Colon (tissue), 2 donors: ENCODE results near the gene GUK1.
A peak's percentile ranks its signal among the peaks of the same experiment; 100 is the strongest.
"Not testable (repeated sequence)": the region's sequence is repeated elsewhere in the genome, so short reads cannot be mapped to it uniquely, and the experiment has no call there.

Experiments
- FAIRE-seq: peaks from 2 replicates; lab custom pipeline; 2012; peaks lifted over from hg19 to GRCh38; lab: Jason Lieb, UNC
- donor health status: control.
- donor health status: control.

The GUK1 gene

DNA sequence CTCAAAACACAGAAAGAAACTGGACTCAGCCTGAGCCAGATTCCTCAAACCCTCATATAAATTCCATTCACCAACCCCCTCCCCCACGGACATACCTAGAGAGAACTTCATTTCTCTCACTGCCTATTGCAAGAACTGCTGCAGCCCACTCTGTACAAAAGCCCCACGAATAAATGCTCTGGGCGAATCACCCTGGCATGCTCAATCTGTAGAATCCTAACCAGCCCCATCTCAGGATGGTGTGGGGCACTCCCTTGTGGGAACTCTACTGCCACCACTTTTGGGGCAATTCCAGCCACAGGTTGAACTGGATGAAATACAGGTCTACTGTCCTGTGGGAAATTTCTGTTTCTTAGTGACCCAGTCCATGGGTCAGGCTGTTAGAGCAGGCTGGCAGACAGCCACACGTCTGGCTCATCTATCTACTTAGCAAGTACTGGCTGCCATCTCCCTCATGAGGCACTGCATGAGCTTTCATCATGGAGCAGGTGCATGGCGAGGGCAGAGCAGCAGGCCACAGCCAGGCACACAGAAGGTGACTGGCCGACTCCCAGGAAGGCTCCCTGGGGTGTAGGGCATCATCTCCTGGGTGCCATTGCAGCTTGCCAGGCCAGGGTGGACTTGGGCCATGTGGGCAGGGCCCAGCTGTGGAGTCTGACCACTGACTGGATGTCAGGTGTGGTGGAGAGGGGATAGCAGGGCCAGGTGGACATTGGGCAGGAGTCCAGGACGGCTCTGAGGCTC is 35.4 kb upstream of the GUK1 start:
- no peak for FAIRE-seq

DNA sequence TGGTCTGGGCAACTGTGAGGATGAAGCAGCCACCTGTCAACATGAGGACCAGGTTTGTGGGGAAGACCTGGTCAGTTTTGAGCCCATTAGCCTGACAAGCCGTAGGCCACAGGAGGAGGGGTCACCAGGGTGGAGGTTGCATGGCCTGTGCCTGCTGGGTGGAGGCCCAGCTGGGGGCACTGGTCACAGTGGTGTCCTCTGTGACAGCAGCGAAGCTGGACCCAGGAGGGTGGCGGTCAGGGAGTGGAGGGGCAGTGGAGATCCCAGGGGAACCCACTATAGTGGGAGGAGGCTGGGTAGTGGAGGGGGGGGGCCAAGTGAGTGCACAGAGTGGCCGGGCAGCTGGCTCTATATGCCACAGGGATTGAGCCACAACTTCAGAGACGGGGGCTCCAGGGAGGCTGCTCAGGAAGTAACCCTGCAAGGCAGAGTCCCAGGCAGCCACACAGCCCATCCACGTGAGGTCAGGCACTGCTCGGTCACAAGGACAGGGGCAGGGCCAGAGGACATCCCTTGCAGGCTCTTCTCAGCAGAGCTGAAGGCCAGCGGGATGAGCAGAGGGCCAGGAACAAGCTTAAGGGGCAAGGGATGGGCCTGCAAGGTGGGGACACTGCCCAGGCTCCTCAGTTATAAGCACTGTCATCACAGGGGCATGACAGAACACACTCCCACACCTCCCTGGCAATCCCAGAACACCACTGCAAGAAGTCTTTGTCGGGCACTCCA is 34.6 kb upstream of the GUK1 start:
- FAIRE-seq: no peak

DNA sequence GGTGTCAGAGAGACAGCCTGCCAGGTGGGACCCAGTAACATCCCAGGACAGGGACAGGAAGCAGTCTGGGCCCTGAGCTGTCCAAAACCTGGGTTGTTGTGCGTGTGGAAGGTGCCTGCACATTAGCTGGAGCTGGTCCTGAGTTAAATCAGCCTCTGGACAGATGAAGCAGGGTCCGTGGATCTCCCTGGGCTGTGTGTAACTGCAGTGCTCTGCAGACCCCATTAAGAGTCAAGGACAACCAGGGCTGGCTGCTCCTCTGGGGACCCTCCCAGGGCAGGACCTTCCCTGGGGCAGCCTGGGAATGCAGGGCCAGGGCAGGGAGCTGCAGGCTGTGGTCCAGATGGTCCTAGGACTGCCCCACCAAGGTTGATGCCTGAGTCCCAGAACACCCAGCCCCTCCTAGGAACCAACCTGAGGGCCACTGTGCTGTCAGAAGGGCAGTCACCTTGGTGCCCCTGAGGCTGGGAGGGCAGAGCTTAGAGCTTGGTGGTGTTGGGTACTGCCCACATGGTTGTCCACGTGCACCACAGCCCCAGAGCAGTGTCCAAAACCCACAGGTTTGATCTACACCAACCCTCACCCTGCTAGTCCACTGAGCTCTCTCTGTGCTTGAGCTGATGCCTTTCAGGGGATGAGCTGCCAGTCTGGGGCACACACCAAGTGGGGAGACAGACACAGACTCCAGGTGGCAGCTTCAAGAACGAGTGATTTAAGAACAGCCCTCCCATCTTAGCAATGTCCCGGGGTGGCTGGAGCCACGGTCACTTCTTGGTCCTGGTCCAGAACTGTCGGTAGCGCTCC is 33.9 kb upstream of the GUK1 start:
- no peak for FAIRE-seq

DNA sequence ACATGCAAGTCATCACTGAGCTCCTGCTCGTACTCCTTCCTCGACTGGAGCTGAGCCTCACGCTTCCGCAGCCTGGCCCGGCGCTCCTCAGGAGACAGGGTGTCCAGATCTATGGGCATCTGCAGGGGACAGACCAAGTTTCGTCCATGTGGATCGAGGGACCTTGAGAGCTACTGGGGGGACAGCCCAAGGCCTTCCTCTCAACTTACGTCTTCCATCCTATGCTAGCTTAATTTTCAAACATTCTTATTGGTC is 33.4 kb upstream of the GUK1 start:
- no peak for FAIRE-seq

DNA sequence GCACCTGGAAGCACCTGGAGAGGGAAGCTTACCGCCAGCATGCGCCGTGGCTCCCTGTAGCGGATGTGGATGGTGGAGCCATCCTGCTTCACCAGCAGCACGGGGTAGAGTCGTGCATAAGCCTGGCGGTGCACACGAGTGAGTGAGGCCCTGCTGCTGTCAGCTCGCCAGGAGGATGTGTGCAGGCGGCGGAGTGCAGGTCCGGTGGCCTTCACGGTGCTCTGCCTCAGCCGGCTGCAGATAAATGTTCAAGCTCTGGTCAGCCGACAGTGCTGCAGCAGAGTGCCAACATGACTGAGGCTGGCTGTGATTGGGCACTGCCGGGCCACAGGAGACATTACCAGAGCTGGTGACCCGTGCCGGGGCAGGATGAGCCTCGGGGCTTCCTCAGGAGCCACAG is 32.4 kb upstream of the GUK1 start:
- FAIRE-seq: no peak

DNA sequence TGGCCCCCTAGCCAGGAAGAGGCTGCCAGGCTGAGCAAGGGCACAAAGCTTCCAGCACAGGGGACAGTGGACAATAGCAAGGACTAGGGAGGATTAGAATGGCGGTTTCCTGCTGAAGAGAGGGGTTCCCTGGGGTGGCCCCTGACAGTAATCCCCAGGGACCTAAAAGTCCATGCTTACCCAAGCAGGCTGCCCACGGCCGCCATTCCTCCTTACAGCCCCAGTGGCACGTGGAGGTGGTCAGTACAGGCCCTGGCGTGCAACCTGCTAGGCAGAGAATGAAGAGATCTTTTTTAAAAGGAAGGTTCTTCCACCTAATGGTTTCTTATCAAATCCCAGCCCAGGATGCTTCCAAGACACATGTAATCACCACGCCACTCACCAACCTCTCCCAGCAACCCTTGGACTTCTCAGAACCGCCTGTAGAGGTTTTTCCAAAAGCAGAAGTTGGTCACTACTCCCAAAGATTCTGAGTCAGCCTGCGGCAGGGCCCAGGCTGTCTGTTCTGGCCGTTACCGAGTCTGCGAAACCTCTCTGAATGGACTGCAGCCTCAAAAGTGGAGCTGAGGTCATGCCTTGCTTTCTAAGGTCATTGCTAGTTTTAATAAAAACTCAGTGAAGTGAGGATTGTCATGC is 31.9 kb upstream of the GUK1 start:
- FAIRE-seq: no peak

DNA sequence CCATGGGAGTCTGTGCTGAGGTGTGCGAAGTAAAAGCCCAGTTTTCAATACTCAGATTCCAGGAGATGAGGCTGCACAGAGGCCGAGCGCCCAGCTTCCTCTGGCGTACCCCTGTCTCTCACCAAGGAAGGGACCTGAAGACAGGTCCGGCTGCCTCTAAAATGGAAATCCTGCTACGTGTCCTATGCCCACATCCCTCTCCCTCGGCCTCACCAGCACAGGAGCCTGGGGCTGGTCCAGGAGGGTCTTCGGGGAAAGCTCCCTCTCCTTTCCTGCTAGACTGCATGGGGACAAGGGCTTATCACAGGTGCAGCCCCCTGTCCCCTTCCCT is 31.4 kb upstream of the GUK1 start:
- no peak for FAIRE-seq

DNA sequence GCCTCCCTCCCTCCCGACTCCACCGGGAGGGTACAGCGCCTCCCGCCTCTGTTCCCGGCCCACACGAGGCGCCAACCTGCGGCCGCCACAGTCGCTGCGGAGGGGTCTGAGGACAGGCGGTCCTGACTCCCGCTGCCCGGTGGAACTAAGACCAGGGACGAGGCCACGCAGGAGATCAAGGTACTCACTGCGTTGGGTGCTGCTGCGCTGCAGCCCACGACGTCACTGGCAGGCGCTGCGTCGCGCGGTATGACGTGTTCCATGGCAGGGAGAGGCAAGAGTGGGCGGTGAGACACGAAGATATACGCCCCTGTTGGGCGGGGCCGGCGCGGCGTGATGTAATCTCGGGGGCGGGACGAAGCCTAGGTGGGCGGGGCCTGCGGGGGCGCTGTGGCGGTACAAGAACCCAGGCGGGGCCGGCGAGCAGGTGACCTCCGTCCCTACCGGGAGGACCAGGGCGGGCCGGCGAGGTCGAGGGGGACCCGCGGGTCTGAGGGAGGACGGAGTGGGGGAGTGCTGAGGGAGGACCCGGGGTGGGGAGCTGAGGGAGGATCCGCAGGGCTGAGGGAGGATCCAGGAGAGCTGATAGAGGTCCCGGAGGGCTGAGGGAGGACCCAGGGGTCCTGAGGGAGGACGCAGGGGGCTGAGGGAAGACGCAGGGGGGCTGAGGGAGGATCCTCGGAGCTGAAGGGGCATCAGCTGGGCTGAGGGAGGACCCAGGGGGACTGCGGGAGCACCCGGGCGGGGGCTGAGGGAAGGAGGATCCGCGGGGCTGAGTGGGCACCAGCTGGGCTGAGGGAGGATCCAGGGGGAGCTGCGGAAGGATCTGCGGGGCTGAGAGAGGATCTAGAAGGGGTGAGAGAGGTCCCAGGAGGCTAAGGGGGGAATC is 30.8 kb upstream of the GUK1 start, which contains the start of gene MRPL55:
Gene MRPL55, minus strand, starts transcription at position 227 of the 889 bp plus-strand sequence. CDS start 1,039 bp downstream, outside the sequence.
- FAIRE-seq: no peak

DNA sequence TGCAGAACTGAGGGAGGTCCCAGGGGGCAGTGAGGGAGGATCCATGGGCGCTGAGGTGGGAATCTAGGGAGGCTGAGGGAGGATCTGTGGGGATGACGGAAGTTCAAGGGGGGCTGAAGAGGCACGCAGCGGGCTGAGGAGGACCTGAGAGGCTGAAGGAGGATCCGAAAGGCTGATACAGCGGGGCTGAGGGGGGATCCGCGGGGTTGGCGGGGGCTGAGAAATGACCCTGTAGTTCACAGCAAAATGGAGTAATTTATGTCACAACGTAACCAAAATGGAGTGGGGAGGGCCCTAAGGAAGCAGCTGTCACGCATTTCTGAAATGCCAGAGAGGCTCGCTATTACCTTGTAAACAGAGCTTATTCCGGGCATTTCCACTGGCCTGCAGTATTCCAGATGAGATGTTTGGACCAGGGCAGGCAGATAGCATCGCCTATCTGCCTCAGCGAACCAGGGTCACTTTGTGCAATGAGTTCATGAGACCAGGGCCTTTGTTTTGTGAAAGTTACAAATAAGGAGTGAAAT is 30.1 kb upstream of the GUK1 start:
- FAIRE-seq: no peak

DNA sequence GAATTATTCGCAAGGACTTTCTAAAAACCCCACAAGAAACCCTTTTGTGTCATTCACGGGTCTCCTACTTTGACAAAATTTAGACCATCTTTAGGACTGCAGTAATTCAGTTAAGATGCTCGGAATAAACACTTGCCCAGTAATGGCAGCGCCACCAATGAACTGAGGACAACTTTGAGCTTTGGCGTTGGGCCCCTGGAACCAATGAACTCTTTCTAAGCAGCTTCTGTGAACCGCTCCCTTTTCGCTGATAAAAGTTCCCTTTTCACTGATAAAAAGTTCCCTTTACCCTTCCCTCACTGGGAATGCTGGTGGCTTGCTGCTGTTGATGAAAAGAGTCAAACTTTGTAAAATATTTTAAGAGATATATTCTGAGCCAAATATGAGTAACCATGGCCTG is 29.5 kb upstream of the GUK1 start:
- no peak for FAIRE-seq

DNA sequence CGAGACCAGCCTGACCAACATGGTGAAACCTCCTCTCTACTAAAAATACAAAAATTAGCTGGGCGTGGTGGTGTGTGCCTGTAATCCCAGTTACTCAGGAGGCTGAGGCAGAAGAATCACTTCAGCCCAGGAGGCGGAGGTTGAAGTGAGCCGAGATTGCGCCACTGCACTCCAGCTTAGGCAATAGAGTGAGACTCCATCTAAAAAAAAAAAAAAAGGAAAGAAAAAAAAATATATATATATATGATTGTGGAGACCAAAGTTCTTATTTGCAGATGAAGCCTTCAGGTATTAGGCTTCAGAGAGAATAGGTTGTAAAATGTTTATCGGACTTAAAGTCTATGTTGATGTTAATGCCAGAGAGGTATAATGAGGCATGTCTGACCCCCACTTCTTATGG is 28.8 kb upstream of the GUK1 start:
- not testable (repeated sequence) for FAIRE-seq

DNA sequence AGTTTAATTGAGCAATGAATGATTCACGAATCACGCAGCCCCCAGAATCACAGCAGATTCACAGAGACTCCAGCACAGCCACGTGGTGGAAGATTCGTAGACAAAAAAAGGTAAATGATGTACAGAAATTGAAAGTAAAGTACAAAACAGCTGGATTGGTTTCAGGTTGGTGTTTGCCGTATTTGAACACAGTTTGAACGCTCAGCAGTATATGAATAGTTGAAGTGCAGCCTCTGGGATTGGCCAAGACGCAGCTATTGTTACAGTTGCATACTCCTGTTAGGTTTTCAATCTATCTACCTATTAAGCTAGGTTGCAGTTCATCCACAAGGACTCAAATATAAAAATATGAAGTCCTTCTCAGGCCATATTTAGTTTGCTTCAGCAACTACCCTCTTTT is 27.9 kb upstream of the GUK1 start:
- no peak for FAIRE-seq

DNA sequence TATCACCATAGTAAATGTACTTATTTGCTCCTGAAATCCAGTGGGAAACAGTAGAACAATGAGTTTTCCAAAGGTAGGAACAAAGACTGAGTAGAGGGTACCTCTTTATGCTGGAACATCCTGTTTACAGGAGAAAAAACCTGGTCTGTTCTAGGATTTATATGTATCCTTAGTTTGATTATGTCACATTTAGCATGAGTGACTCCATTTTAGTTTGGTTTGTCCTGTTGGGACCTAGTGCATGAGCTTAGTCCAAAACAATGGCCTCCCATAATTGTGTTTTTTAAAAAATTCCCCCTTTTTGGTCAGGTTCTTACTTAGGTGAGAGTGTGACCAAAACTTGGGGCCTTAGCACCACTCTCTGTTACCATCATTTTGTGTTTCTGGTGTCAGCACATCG is 27.5 kb upstream of the GUK1 start:
- no peak for FAIRE-seq

DNA sequence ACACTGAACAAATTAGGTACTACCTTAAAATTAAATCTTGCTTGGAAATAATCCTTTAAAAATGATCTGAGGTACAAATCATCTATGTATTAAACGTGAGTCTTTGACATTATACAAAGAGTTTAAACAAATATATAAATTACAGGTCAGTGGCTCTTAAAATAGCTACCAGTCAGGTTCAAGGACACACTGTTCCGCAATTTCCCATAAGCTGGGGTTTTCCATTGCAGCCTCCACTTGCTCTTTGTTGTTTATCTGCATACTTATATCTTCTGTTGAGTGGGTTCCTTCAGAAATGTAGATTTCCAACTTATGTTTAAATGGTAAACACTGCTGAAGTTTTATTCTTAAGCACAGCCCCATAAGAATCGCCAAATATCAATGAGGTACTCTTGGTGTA is 25.3 kb upstream of the GUK1 start:
- peak; percentile 21 for FAIRE-seq

DNA sequence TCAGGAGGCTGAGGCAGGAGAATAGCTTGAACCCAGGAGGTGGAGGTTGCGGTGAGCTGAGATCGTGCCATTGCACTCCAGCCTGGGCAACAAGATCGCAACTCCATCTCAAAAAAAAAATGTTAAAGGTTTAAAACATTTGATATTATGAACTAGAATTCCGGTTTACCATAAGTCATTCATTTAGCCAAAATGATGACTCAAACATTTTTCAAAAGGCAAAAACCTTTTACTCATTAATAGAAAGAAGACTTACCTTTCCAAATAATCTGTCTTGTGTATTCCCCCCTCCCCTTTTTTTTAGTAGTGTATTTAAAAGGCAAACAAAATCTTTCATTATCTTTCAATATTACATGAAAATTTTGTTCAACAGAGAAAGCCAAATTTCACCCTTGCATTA is 22.7 kb upstream of the GUK1 start:
- FAIRE-seq: no peak

DNA sequence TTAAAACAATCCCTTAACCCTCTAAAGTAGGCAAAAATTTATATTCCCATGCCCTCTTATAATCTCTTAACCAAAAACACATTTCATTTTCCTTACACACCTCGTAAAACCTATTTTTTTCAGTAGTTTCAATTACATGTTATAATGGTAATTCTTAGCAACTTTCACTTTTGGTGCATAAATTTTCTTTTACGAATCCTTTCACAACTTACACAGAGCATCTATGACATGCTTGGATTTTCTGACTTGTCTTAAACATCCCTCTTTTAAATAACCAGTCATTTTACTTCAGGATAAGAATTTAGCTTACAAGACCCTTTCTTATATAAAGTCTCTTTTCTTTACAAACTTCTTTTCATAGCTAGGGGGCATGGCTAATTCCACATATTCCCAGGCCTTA is 22.0 kb upstream of the GUK1 start:
- no peak for FAIRE-seq

DNA sequence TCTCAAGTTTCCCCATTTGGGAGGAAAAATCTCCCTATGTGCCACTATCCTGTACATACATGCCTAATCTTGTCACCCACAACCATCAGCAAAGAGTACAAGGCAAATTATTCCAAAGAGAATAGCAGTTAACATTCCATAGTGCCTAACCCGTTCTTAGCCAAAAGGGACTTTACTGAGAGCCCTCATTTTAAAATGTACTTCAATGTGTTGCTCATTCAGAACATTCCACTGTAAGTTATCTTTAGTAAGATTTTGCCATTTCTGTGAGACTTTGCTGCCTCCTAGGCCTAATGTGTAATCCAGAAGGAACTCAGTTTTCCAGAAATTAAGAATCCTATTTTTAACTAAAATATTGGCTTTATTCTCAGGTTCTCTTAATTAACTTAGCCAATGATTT is 19.7 kb upstream of the GUK1 start:
- FAIRE-seq: no peak

DNA sequence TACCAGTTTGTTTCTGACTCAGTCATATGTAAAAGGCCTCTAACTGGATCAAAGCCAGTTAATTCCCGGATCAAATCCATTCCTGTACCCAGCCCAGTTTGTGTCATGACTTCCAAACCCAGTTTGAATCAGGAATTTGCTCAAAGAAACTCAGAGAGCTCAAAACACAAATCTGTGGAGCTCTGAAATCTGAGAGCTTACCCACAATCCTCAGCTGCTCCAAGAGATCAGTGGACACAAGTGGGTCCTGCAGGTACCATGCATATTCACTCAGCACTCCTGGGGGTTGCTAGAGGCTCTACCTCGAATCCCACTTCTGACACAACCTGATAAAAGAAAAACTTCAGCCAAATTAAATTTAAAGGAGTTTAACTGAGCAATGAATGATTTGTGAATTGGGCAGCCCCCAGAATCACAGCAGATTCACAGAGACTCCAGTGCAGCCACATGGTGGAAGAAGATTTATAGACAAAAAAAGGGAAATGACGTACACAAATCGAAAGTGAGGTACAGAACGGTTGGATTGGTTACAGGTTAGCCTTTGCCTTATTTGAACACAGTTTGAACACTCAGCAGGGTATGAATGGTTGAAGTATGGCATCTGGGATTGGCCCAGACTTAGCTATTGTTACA is 19.1 kb upstream of the GUK1 start:
- FAIRE-seq: no peak

DNA sequence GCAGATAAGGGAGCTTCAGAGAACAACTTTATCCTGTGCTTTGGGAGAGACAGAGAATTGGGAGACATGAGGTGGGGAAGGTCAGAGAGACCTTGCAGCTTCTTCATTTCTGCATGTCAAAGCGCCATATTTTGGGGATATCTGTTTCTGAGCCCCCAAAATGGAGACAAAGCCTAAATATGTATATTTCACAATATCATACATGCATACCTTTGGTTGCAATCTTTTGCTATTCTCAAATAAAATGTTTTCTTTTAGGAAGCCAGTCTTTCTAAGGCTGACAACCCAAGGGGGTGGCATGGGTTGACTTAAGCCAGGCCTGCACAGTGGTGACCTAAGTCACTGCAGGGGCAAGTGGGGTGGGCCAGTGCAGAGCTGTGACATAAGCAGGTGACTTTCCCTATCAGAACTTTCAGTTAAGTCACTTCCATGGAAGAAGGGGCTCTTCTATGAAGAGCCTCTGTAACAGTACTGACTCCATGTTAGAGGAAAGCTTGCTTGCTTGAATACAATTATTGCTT is 17.1 kb upstream of the GUK1 start:
- FAIRE-seq: no peak

DNA sequence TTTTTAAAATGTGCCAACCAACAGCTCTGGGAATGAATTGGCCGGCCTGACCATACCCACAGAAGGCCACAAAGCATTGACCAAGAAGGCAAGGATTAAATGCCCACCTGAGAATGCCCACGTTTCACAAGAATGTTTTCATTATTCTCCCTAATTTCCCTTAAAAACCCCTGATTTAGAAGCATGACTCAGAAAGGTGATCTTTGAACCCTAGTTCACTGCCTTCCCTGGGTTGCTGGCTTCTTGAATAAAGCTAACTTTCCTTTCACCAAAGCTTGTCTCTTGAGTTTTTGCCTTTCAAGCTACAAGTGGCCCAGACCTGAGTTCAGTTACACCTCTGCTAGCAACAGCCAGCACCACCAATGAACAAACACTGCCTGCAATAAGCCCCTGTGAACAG is 16.6 kb upstream of the GUK1 start:
- FAIRE-seq: no peak

DNA sequence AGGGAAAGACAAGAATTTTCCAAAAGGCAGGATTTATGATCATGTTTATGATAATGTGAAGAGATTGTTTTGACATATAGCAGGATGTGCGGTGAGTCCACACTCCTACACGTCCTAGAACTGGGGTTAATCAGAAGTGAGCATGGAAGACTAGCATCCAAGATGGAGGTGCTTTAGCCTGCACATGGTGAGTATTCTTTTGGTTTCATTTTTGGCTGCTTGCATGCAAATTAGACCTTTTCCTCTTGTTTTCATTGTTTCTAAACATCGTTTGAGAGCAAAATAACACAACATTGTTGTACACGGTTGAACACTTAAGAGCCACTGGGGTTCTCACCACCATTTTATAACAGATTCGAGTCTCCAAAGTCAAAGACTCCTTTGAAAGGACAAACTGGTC is 14.9 kb upstream of the GUK1 start:
- no peak for FAIRE-seq
